Tibial nerve (tissue), 4 donors: ENCODE data around the gene CBL. TPM values are rescaled to one million over a fixed set of nuclear protein-coding genes. Genes with fewer than 3 reads are reported as not detected.

ENCODE experiments used
- DNase-seq, 2 donors: peaks; one replicate each; pipeline ENCODE4 v3.0.0-alpha.2; 2019; ENCODE audit warnings: low spot score in 2 of 2
- H3K27ac ChIP-seq, 4 donors: fragments of 200-600 bp; sonication (generic) in 3 of 4; one replicate each; pipeline ENCODE4 v1.5.1; 2017 to 2019; ENCODE audit warnings: mild to moderate bottlenecking in 1 of 4
- H3K27me3 ChIP-seq, 2 donors: fragments of 200-600 bp; sonication (generic) in 1 of 2; one replicate each; pipeline versions ENCODE4 v1.5.1 to v1.6.0; 2017 to 2019
- H3K36me3 ChIP-seq, 3 donors: fragments of 200-600 bp; sonication (generic); one replicate each; pipeline ENCODE4 v1.5.1; 2018 to 2019
- H3K4me1 ChIP-seq, 4 donors: fragments of 200-600 bp; sonication (generic) in 3 of 4; one replicate each; pipeline ENCODE4 v1.5.1; 2017 to 2019
- H3K4me3 ChIP-seq, 4 donors: fragments of 200-600 bp; sonication (generic) in 3 of 4; one replicate each; pipeline ENCODE4 v1.5.1; 2017 to 2019; ENCODE audit warnings: mild to moderate bottlenecking in 1 of 4, moderate library complexity in 1 of 4
- H3K9me3 ChIP-seq, 4 donors: fragments of 200-600 bp; sonication (generic) in 3 of 4; one replicate each; pipeline ENCODE4 v1.5.1; 2017 to 2019
- EP300 ChIP-seq, 2 donors: sonication (generic); formaldehyde crosslinking; IDR thresholded peaks; one replicate each; pipeline ENCODE4 v1.6.1; 2017; ENCODE audit warnings: antibody characterized with exemption in 2 of 2, mild to moderate bottlenecking in 1 of 2
- POLR2A ChIP-seq, 2 donors: fragments of 450-650 bp; IDR thresholded peaks; one replicate each; pipeline ENCODE4 v1.6.1; 2017; ENCODE audit warnings: antibody characterized with exemption in 2 of 2, mild to moderate bottlenecking in 2 of 2, moderate library complexity in 2 of 2
- WGBS, 2 donors: methylation state at CpG; one replicate each; pipeline ENCODE4 v1.1.5; 2018; 5-methylcytosine and 5-hydroxymethylcytosine counted together
- total RNA-seq, 4 donors: library from RNA; depleted of rRNA; stranded (reverse); fragments of >200 nt; gene quantifications; one replicate each; pipeline ENCODE4 v1.1.0, GENCODE V29; 2016
- TF ChIP-seq, protein P1 (sequence below), 5 experiments: fragments of 200-600 bp in 3 of 5; fragments of 450-650 bp in 2 of 5; sonication (generic) in 3 of 5; IDR thresholded peaks; one replicate each; pipeline ENCODE4 v1.5.1; 2016 to 2019; ENCODE audit warnings: antibody characterized with exemption in 5 of 5, mild to moderate bottlenecking in 3 of 5, moderate library complexity in 2 of 5

The CBL gene
- total RNA-seq, 4 donors from 2014 or later: 14.2 to 19.2 (median 16.0) TPM

DNA sequence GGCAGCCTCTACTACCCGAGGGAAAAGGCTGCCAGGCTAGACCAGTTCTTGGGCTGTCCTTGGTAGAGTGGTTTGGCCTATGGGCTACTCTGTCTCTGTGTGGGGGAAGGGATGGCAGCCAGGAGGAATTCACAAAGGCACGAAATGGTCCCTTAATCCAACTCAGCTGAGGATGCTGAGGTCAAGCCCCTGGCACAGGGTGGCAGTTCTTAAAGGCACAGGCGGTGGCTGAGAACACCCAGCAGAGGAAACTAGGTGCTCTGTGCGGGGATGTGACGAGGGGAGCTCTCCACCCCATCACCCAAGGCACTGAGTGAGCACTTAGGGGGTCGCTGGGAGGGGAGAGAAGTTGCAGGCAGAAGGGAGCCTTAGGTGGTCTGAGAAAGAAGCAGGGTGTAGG, 140.5 kb downstream of the CBL start, which contains the start of gene MFRP:
Gene MFRP, minus strand, starts transcription at position 101 of the 400 bp plus-strand sequence. CDS start 192 bp downstream, outside the sequence.
- TF ChIP-seq EP300 (IDR thresholded peaks at IDR 0.05) (no peak), POLR2A (IDR thresholded peaks at IDR 0.05) (no peak)
- TF ChIP-seq, protein P1, sequence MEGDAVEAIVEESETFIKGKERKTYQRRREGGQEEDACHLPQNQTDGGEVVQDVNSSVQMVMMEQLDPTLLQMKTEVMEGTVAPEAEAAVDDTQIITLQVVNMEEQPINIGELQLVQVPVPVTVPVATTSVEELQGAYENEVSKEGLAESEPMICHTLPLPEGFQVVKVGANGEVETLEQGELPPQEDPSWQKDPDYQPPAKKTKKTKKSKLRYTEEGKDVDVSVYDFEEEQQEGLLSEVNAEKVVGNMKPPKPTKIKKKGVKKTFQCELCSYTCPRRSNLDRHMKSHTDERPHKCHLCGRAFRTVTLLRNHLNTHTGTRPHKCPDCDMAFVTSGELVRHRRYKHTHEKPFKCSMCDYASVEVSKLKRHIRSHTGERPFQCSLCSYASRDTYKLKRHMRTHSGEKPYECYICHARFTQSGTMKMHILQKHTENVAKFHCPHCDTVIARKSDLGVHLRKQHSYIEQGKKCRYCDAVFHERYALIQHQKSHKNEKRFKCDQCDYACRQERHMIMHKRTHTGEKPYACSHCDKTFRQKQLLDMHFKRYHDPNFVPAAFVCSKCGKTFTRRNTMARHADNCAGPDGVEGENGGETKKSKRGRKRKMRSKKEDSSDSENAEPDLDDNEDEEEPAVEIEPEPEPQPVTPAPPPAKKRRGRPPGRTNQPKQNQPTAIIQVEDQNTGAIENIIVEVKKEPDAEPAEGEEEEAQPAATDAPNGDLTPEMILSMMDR (IDR thresholded peaks at IDR 0.05): no peak
- no peaks in the 10 kb centered on the region for H3K27me3 ChIP-seq
- WGBS, 2 donors: 48% methylated on average over 5 to 6 of the region's 6 CpGs
- no peaks in the 10 kb centered on the region for H3K36me3 ChIP-seq
- H3K9me3 ChIP-seq: no peaks in the 10 kb centered on the region
- H3K4me1 ChIP-seq: peaks cover 0 to 2% (median under 1%) of the 10 kb centered on the region in 4 donors
- no peak within 1 kb of the TSS for H3K27ac ChIP-seq
- DNase-seq: no peak
- no peak within 1 kb of the TSS for H3K4me3 ChIP-seq

DNA sequence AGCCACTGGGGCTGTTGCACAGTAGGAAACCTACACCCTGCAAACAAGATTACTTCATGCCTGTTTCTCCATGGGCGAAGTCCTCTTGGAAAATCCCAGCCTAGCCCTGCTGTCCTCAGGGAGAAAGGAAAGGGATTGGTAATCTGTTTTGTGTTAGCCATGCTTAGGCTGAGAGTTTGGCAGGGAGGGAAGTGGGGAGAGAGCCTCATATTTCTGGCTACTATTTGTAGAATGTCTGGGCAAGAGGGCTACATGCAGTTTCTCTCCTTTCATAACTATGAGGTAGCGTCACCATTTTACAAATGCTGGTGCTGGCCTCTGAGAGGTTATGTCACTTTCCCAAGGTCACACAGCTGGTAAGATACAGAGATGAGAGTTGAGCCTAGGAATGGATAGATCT, 141.1 kb downstream of the CBL start:
- H3K9me3 ChIP-seq: no peaks in the 10 kb centered on the region
- H3K27me3 ChIP-seq: no peaks in the 10 kb centered on the region
- 63 to 78% methylated on average over 2 of the region's 2 CpGs for WGBS, 2 donors
- H3K36me3 ChIP-seq: no peaks in the 10 kb centered on the region
- DNase-seq: no peak
- TF ChIP-seq EP300 (IDR thresholded peaks at IDR 0.05) (no peak), POLR2A (IDR thresholded peaks at IDR 0.05) (no peak)
- TF ChIP-seq, protein P1 (IDR thresholded peaks at IDR 0.05): no peak
- H3K4me3 ChIP-seq: no peak overlapping the region
- H3K27ac ChIP-seq: no peak overlapping the region
- no peaks in the 10 kb centered on the region for H3K4me1 ChIP-seq

- WGBS, 2 donors: 59 to 68% methylated on average over 15 to 16 of the region's 16 CpGs
- TF ChIP-seq, protein P1 (IDR thresholded peaks at IDR 0.05): no peak
- no peak for TF ChIP-seq EP300 (IDR thresholded peaks at IDR 0.05)
- TF ChIP-seq POLR2A (IDR thresholded peaks at IDR 0.05): no peak
- H3K4me3 ChIP-seq: no peak overlapping the region
- H3K27ac ChIP-seq: no peak overlapping the region
- H3K36me3 ChIP-seq: no peaks in the 10 kb centered on the region
- no peaks in the 10 kb centered on the region for H3K27me3 ChIP-seq
- H3K4me1 ChIP-seq: peaks cover 0 to 6% (median 0%) of the 10 kb centered on the region in 4 donors
- DNase-seq: no peak
- no peaks in the 10 kb centered on the region for H3K9me3 ChIP-seq
Observed at GRCh38 chr11:119347940-119348605, 141.9 kb downstream of the CBL start.

- no peak for DNase-seq
- TF ChIP-seq, protein P1 (IDR thresholded peaks at IDR 0.05): no peak
- TF ChIP-seq POLR2A (IDR thresholded peaks at IDR 0.05) (no peak), EP300 (IDR thresholded peaks at IDR 0.05) (no peak)
- no peaks in the 10 kb centered on the region for H3K27me3 ChIP-seq
- H3K4me3 ChIP-seq: no peak overlapping the region
- peaks cover 0 to 8% (median 0%) of the 10 kb centered on the region in 4 donors for H3K4me1 ChIP-seq
- H3K27ac ChIP-seq: no peak overlapping the region
- WGBS, 2 donors: 69 to 77% methylated on average over 6 of the region's 6 CpGs
- H3K9me3 ChIP-seq: no peaks in the 10 kb centered on the region
- H3K36me3 ChIP-seq: no peaks in the 10 kb centered on the region
Observed at GRCh38 chr11:119350302-119350701, 144.2 kb downstream of the CBL start.

DNA sequence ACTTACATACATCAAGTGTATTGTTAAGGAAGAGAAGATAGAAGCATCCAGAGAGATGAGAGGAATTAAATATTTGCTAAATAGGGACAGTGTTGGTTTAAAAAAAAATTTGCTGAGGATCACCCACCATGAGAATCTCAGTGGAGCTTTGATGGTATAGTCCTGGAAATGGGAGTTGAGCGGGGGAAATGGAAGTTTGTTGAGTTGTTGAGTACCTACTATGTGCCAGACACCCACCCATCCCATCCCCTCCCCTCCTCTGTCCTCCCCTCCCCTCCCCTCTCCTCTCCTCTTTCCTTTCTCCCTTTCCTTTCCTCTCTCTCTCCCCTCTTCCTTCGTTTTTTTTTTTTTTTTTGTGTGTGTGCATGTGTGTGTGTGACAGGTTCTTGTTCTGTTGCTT, 145.1 kb downstream of the CBL start:
- TF ChIP-seq POLR2A (IDR thresholded peaks at IDR 0.05): no peak
- TF ChIP-seq, protein P1 (IDR thresholded peaks at IDR 0.05): no peak
- TF ChIP-seq EP300 (IDR thresholded peaks at IDR 0.05): no peak
- Histone ChIP-seq H3K4me1 (peaks cover 0 to 11% (median 0%) of the 10 kb centered on the region in 4 donors), H3K9me3 (no peaks in the 10 kb centered on the region), H3K27me3 (no peaks in the 10 kb centered on the region), H3K36me3 (no peaks in the 10 kb centered on the region), H3K27ac (no peak overlapping the region), H3K4me3 (no peak overlapping the region)
- 47 to 62% methylated on average over 2 of the region's 2 CpGs for WGBS, 2 donors
- no peak for DNase-seq
